Measurements from ENCODE around the gene FSTL5. TPM values are rescaled to one million over a fixed set of nuclear protein-coding genes. Genes with fewer than 3 reads are reported as not detected.
A peak's percentile ranks its signal among the peaks of the same experiment; 100 is the strongest.

FSTL5 gene
- total and polyA plus RNA-seq, 2 experiments from 2014 or later: 0.06 to 0.49 TPM

- H3K27me3 Mint-ChIP-seq (ENCODE audit: insufficient read depth, low read depth, poor library complexity): no peaks in the 10 kb centered on the region
- H3F3A ChIP-seq (replicated peaks; ENCODE audit: low read depth): no peaks in the 10 kb centered on the region
- H3K27me3 ChIP-seq (ENCODE audit: insufficient read depth): no peaks in the 10 kb centered on the region
- ATAC-seq (no peak), DNase-seq (ENCODE audit: low spot score) (peak; percentile 41)
- H3K4me1 ChIP-seq (ENCODE audit: insufficient read depth): peaks cover 25% of the 10 kb centered on the region
- no peaks in the 10 kb centered on the region; the same call in 2 of the 3 replicates for H3K9me3 Mint-ChIP-seq
- H3K27ac ChIP-seq (ENCODE audit: low read depth): no peak overlapping the region
- H3K4me3 Mint-ChIP-seq: no peak overlapping the region
- no peaks in the 10 kb centered on the region for H3K36me3 ChIP-seq (ENCODE audit: insufficient read depth)
- no peak overlapping the region for H3K4me2 ChIP-seq
- no peaks in the 10 kb centered on the region for H4K20me1 ChIP-seq (replicated peaks; ENCODE audit: insufficient read depth)
- no peaks in the 10 kb centered on the region for H3K79me2 ChIP-seq (replicated peaks; ENCODE audit: insufficient read depth)
- no peak overlapping the region for H3K4me3 ChIP-seq
- H3K4me1 Mint-ChIP-seq: peaks cover 31% of the 10 kb centered on the region
- H2AFZ ChIP-seq: no peak overlapping the region
- no peaks in the 10 kb centered on the region for H3K9me2 ChIP-seq (ENCODE audit: insufficient read depth)
- H3K36me3 Mint-ChIP-seq (ENCODE audit: low read depth): no peaks in the 10 kb centered on the region
- TF ChIP-seq ETS1 (IDR thresholded peaks at IDR 0.05) (no peak), ZNF331 (CRISPR knock-in tag; IDR thresholded peaks at IDR 0.05; ENCODE audit: low read depth) (no peak), ZNF114 (CRISPR knock-in tag; IDR thresholded peaks at IDR 0.05) (no peak), NANOG (IDR thresholded peaks at IDR 0.05; ENCODE audit: borderline replicate concordance) (no peak), POLR2AphosphoS5 (IDR thresholded peaks at IDR 0.05; ENCODE audit: low read depth) (no peak), EZH2 (IDR thresholded peaks at IDR 0.05; ENCODE audit: low read depth, unreplicated experiment) (no peak), ZNF462 (CRISPR knock-in tag; IDR thresholded peaks at IDR 0.05) (peak; percentile 62; the same call in 1 of the 2 replicates)
- no peak overlapping the region for H3K27ac Mint-ChIP-seq
These were observed 176.2 kb downstream of the FSTL5 start for GRCh38 chr4:161987611-161988010.
